Activated naive CD8-positive, alpha-beta T cell treated with anti-CD3 and anti-CD28 coated beads for 36 hours (primary cell): ENCODE data around the gene PIK3R1. TPM values are rescaled to one million over a fixed set of nuclear protein-coding genes. Genes with fewer than 3 reads are reported as not detected.

ENCODE experiments used
- DNase-seq: peaks from one replicate; pipeline ENCODE4 v3.0.0; 2021
- H3K27ac Mint-ChIP-seq: one replicate; pipeline ENCODE4 v1.8.0; 2022; ENCODE audit warnings: mild to moderate bottlenecking, moderate library complexity, mixed read lengths
- H3K27me3 Mint-ChIP-seq: one replicate; pipeline ENCODE4 v1.8.0; 2022; ENCODE audit warnings: mild to moderate bottlenecking, mixed read lengths
- H3K36me3 Mint-ChIP-seq: one replicate; pipeline ENCODE4 v1.8.0; 2021; ENCODE audit warnings: mild to moderate bottlenecking, mixed read lengths
- H3K4me1 Mint-ChIP-seq: one replicate; pipeline ENCODE4 v1.8.0; 2021; ENCODE audit warnings: mixed read lengths
- H3K4me3 Mint-ChIP-seq: one replicate; pipeline ENCODE4 v1.8.0; 2022; ENCODE audit warnings: mild to moderate bottlenecking, moderate library complexity, mixed read lengths
- H3K9me3 Mint-ChIP-seq: one replicate; pipeline ENCODE4 v1.8.0; 2022; ENCODE audit warnings: mixed read lengths
- total RNA-seq, 2 experiments: library from RNA; stranded (reverse); gene quantifications; one replicate each; pipeline ENCODE4 v1.2.3, GENCODE V29; 2021

The PIK3R1 gene
- total RNA-seq, 2 experiments from 2014 or later, result 39.7 to 41.6 TPM

DNA sequence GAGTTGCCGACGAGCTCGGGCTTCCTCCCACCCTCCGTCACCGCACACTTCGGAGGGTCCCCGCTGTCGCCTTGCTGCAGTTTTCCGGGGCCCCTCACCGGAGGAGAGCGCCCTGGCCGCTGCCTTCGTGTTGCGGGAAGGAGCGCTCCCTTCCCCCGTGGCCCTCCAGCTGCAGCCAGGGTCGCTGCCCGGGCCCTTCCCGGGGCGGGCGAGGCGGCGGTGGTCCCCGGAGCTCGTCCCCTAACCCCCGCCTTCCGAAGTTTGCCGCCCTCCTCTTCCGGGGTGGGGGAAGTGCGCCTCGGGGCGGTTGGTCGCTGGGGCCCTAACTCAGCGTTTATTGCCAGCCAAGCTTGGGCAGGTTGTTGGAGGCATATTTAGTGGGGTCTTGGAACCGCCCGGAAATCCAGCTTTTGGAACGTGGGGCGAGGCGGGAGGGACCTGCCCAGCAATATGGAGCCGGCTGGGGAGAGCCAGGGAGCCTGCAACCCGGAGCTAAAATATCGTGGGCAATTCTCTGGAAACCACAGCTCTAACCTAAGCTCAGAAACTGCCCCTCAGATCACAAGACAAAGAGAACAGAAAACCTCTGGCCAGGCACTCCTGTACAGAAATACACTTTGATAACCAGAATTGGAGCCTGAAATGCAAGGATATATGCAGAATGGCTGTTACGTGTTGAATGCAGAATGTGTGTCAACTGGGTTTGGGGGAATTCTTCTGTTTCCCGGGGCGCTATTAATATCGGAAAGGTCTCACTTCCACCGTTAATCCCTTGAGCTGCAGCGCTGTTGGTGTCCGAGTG lies 890 bp downstream of the PIK3R1 start:
- H3K4me3 Mint-ChIP-seq, result peak overlapping the region; percentile 85
- peaks cover 6% of the 10 kb centered on the region for H3K9me3 Mint-ChIP-seq
- peaks cover 36% of the 10 kb centered on the region for H3K4me1 Mint-ChIP-seq
- no peaks in the 10 kb centered on the region for H3K27me3 Mint-ChIP-seq
- H3K36me3 Mint-ChIP-seq, result peaks cover 19% of the 10 kb centered on the region
- H3K27ac Mint-ChIP-seq, result peak overlapping the region; percentile 70
- peak; percentile 72 for DNase-seq

DNA sequence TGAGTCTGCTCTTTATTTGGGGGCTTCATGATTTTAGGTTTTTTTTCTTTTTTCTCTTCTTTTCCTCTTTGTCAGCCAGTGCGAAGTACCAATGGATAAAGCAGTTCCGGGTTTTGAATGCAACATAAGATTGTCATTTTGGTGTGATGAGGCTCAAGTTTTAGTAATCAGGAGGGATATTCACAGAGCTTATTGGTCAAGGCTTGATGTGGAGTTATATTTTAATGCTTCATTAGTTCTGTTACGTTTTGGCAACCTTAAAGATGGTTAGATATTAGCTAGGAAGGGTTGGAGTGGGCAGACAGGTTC lies 1.4 kb downstream of the PIK3R1 start:
- H3K36me3 Mint-ChIP-seq, result peaks cover 18% of the 10 kb centered on the region
- H3K27ac Mint-ChIP-seq, result peak overlapping the region; percentile 70
- peaks cover 39% of the 10 kb centered on the region for H3K4me1 Mint-ChIP-seq
- no peak for DNase-seq
- H3K27me3 Mint-ChIP-seq, result no peaks in the 10 kb centered on the region
- H3K4me3 Mint-ChIP-seq, result peak overlapping the region; percentile 85
- H3K9me3 Mint-ChIP-seq, result peaks cover 3% of the 10 kb centered on the region

DNA sequence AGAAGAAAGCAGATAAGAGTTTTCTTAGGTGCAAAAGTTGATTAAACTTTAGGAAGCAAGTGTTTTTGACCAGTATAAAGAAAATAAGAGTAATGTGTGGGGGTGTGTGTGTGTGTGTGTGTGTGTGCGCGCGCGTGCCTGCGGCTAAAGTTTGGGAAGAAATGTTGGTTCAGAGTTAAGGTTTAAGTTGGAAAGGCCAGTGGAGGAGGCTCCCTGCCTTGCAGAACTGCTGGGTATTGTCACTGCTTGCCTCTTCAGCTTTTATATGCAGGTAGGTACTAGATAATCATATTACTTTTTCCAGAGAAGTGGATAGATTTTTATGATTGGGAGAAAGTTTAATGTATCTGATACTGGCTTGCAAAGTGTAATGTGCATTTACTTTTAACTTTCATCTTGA lies 2.0 kb downstream of the PIK3R1 start:
- peak overlapping the region; percentile 85 for H3K4me3 Mint-ChIP-seq
- no peaks in the 10 kb centered on the region for H3K27me3 Mint-ChIP-seq
- peaks cover 44% of the 10 kb centered on the region for H3K4me1 Mint-ChIP-seq
- no peak overlapping the region for H3K27ac Mint-ChIP-seq
- H3K9me3 Mint-ChIP-seq, result peaks cover 3% of the 10 kb centered on the region
- peaks cover 23% of the 10 kb centered on the region for H3K36me3 Mint-ChIP-seq
- DNase-seq, result no peak

DNA sequence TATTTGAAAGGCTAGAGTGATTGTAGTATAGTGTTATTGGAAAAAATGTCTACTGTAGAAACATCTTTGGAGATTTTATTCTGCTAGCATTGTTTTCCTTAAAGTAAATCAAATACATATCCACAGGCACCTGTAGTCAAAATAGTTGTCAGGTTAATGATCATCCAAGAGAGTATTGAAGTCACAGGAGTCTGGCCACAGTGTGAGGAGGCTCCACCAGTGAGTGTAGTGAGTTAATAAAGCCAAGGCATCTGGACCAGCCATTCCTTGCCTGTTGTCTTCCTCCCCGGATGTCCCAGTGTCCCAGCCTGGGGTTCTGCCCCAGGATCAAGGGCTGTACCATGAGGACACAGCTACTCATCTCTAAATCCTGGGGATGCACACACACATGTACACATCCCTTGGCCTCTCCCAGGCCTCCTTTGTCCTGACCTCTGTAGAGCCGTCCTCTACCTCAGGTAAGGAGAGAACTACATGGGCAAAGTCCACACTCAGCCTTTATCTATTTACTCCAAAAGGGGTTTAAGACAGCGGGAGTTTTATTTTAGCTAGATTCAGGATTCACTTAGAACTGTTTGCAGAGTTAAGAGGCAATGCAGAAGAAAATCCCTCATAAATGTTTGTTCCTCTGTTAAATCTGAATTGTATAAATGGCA lies 3.7 kb downstream of the PIK3R1 start:
- H3K4me3 Mint-ChIP-seq, result no peak overlapping the region
- H3K36me3 Mint-ChIP-seq, result peaks cover 26% of the 10 kb centered on the region
- peaks cover 55% of the 10 kb centered on the region for H3K4me1 Mint-ChIP-seq
- H3K27me3 Mint-ChIP-seq, result no peaks in the 10 kb centered on the region
- no peak overlapping the region for H3K27ac Mint-ChIP-seq
- no peak for DNase-seq
- H3K9me3 Mint-ChIP-seq, result peaks cover 3% of the 10 kb centered on the region

DNA sequence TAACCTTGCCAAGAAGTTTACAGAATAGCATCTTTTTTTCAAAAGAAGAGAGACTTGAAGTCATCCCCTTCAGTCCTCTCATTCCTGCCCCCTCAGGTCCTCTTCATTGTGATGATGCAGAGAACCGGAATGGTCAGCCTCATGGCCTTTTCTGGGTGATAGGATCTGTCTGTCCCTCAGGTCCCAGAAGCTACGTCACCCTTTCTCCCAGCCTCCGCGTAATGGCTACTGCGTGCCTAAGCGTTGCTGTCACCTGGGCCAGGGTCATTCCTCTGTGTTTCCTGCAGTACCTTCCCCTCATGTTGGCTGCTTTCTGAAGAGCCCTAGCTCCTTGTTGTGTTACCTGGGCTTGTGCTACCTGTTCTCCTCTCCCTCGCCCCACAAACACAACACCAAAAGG lies 4.7 kb downstream of the PIK3R1 start:
- no peaks in the 10 kb centered on the region for H3K27me3 Mint-ChIP-seq

DNA sequence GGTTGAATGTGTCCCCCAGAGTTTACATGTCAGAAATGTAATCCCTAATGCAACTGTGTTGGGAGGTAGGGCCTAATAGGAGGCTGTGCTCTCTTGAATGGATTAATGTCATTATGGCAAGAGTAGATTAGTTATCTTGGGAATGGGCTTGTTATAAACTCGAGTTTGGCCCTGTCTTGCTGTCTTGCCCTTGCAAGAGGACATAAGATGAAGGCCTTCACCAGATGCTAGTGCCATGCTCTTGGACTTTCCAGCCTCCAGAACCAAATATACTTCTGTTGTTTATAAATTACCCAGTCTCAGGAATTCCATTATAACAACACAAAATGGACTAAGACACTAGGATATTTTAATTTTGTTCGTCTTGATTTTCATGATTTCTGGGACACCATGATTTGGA lies 5.4 kb downstream of the PIK3R1 start:
- Mint-ChIP-seq H3K9me3 (peaks cover 3% of the 10 kb centered on the region), H3K27ac (no peak overlapping the region), H3K36me3 (peaks cover 36% of the 10 kb centered on the region)

More for the DNA sequence above, 4.7 kb downstream of the PIK3R1 start:
- Mint-ChIP-seq H3K36me3 (peaks cover 29% of the 10 kb centered on the region), H3K4me1 (peaks cover 62% of the 10 kb centered on the region), H3K9me3 (peaks cover 3% of the 10 kb centered on the region), H3K4me3 (no peak overlapping the region), H3K27ac (no peak overlapping the region)
- DNase-seq, result no peak

DNA sequence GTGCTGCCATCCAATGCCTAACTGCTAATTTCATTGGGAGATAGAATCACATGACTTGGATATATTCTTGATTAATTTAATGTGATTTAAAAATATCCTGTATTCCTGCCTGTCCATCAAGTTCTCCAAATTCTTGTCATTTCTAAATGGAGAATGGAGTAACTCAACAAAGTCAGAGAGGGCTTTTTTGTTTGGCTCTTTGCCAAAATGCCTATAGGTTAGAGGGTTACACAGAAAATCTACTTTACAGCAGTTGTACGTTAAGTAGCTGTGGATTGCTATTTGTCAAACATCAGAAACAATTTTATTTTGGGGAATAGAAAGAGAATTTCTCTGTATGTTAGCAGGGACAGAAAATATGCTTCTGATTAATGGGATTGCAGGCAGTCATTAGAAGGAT lies 5.9 kb downstream of the PIK3R1 start:
- H3K27ac Mint-ChIP-seq, result no peak overlapping the region

More for the DNA sequence above, 5.4 kb downstream of the PIK3R1 start:
- no peak overlapping the region for H3K4me3 Mint-ChIP-seq
- no peaks in the 10 kb centered on the region for H3K27me3 Mint-ChIP-seq
- no peak for DNase-seq
- H3K4me1 Mint-ChIP-seq, result peaks cover 69% of the 10 kb centered on the region

DNA sequence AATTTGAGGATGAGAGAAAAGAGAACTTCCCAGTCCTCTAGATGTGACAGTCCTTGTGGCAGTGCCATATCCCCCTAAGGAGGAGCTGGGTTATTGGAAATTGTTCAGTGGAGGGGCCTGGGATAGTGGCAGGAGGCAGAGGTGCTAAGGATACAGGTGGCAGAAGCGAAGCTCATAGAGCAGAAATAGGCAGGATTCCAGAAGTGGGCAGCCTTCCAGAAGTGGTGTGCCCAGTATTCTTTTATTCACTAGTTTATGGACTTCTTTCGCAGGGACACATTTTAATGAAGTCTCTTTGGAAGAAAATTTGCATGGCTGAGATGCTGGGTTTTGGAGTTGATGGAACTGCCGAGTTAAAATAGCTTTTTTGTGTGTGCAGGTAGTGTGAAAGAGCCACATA lies 6.8 kb downstream of the PIK3R1 start:
- peaks cover 3% of the 10 kb centered on the region for H3K9me3 Mint-ChIP-seq
- H3K4me1 Mint-ChIP-seq, result peaks cover 82% of the 10 kb centered on the region
- H3K4me3 Mint-ChIP-seq, result no peak overlapping the region
- H3K27me3 Mint-ChIP-seq, result no peaks in the 10 kb centered on the region
- H3K27ac Mint-ChIP-seq, result no peak overlapping the region
- H3K36me3 Mint-ChIP-seq, result peaks cover 50% of the 10 kb centered on the region
- DNase-seq, result no peak

More for the DNA sequence above, 5.9 kb downstream of the PIK3R1 start:
- H3K36me3 Mint-ChIP-seq, result peaks cover 41% of the 10 kb centered on the region
- no peak overlapping the region for H3K4me3 Mint-ChIP-seq
- no peaks in the 10 kb centered on the region for H3K27me3 Mint-ChIP-seq
- no peak for DNase-seq
- peaks cover 74% of the 10 kb centered on the region for H3K4me1 Mint-ChIP-seq
- H3K9me3 Mint-ChIP-seq, result peaks cover 3% of the 10 kb centered on the region

DNA sequence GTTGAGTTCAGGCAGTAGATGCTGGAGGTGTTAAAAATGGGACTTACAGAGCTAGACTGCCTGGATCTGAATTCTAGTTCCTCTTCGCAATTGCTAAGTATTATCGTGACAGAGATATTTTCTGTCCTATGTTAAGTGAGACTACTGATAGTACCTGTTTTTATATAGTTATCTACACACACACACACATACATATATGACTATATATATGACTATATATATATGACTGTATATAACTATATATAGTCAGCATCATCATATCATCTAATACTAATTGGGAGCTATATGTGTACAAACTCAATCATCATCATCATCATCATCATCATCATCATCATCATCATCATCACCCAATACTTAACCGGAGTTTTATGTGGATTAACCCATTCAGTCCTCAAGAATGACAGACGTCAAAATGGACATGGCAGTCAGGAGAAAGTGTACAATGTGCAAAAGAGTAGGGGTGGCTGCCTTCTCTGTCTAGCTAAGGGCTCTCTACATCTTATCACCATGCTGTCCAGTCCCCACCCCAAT lies 7.3 kb downstream of the PIK3R1 start:
- DNase-seq, result no peak
- Mint-ChIP-seq H3K4me3 (no peak overlapping the region), H3K27me3 (no peaks in the 10 kb centered on the region), H3K4me1 (peaks cover 82% of the 10 kb centered on the region), H3K27ac (no peak overlapping the region), H3K36me3 (peaks cover 53% of the 10 kb centered on the region), H3K9me3 (peaks cover 3% of the 10 kb centered on the region)

DNA sequence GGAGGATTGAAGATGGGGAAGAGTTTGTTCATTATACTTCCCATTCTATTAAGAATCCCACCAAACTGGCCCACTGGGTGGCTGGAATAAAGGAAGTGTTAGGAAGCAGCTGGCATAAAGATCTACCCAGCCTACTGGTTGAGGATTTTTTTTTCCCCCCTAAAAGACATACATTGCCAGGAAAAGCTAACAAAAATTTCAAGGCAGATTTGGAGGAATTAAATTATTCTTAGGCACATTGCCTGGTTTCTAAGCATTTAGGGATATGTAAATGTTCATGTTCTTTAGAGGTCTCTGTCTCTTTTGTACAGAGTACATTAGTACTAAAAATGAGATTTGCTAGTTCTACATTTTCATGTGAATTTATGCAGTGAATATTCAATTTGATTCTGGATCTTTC lies 8.3 kb downstream of the PIK3R1 start:
- Mint-ChIP-seq H3K9me3 (peaks cover 3% of the 10 kb centered on the region), H3K4me3 (no peak overlapping the region), H3K27me3 (no peaks in the 10 kb centered on the region), H3K36me3 (peaks cover 55% of the 10 kb centered on the region), H3K27ac (no peak overlapping the region), H3K4me1 (peaks cover 78% of the 10 kb centered on the region)
- DNase-seq, result no peak

DNA sequence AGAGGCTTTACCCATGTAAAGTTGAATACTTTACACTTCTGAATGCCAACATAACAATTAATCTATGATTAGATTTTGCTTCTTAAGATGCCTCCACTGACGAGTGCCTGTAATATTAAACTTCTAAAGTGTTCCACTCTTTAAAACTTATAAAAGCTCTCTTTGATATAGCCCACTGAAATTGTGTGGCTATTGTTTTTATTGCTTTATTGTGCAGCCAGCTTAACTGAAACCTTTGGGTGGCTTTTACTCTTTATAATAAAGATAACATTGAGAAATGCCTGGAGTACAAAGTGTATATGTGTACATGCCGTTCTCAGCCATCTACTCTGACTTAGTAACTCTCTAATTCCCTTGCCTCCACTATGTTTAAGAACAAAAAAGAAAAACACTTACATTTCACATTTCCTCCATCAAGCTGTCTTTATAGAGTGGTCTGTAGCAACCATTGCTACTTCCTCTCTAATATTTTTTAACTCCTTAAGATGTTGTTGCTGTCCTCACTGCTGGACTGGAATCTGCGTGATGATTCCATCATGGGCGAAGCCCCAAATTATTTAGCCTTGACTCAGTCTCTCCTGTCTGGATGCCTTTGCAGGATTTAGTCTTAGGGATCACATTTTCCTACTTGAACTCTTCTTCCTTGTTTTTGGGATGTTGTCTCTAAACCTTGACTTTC lies 9.1 kb downstream of the PIK3R1 start:
- Mint-ChIP-seq H3K9me3 (peaks cover 3% of the 10 kb centered on the region), H3K4me3 (no peak overlapping the region), H3K36me3 (peaks cover 57% of the 10 kb centered on the region), H3K4me1 (peaks cover 78% of the 10 kb centered on the region), H3K27ac (peak overlapping the region; percentile 3), H3K27me3 (no peaks in the 10 kb centered on the region)
- DNase-seq, result no peak

DNA sequence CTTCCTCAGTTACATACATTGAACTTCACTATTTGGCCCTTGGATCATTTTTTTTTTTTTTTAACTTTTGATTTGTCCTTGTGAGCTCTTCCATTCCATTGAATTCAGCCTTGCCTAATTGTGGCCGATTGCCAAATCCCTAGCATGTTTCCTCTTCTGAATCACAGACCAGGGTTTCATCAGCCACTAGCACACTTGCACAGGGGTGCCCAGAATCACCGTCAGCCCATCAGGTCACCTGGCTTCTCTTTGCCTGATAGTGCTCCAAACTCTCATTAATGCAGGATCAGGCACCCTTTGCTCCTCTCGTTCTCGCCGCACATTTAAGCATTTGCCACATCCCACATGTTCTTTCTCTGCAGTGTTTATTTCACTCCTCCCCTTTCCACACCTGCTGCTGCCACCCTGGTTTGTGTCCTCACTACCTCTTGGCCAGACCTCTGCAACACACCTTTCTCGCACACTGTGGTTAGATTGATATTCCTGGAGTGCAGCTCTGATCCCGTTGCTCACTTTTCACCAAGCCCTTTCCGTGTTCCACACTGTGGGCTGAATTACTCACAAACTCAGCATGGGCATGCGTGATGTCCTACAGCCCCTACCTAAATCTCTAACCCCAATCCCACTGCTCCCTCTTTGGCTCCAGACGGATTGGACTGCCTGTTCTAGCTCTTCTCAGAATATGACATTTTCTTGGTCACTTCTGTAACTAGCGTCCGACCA lies 9.8 kb downstream of the PIK3R1 start:
- H3K36me3 Mint-ChIP-seq, result peaks cover 56% of the 10 kb centered on the region
- no peak overlapping the region for H3K4me3 Mint-ChIP-seq
- peaks cover 3% of the 10 kb centered on the region for H3K9me3 Mint-ChIP-seq
- peaks cover 81% of the 10 kb centered on the region for H3K4me1 Mint-ChIP-seq
- H3K27me3 Mint-ChIP-seq, result no peaks in the 10 kb centered on the region
- no peak for DNase-seq
- H3K27ac Mint-ChIP-seq, result peak overlapping the region; percentile 50

DNA sequence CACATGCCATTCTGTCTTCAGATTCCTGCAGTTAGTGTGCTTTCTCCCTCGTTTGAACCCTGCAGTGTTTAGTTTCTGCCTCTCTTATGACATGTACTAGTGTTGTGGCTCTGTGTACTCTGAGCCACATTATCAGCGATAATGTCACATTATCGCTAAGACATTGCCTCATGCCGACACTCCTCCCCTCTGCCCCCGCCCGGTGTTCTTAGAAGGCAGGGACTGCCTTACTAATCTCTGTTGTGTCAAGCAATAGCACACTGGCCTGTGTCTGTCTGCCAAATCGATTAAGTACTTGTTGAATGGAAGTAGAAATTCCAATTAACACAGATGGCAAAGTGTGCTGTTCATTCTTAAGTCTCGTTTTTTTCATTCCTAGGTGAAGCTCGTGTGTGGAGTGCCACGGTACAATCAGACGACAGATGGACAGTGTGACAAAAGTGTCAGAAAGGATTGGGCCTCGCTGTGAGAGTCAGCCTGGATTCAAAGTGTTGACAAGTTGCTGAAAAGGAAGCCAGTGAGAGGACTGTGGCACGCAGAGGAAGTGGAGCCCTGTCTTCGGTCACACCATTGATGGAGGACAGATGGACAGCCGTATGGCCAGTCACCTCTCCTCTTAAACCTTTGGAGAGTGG lies 10.5 kb downstream of the PIK3R1 start:
- Mint-ChIP-seq H3K27me3 (no peaks in the 10 kb centered on the region), H3K4me1 (peaks cover 86% of the 10 kb centered on the region), H3K36me3 (peaks cover 58% of the 10 kb centered on the region), H3K4me3 (no peak overlapping the region), H3K9me3 (no peaks in the 10 kb centered on the region), H3K27ac (peak overlapping the region; percentile 50)
- no peak for DNase-seq

DNA sequence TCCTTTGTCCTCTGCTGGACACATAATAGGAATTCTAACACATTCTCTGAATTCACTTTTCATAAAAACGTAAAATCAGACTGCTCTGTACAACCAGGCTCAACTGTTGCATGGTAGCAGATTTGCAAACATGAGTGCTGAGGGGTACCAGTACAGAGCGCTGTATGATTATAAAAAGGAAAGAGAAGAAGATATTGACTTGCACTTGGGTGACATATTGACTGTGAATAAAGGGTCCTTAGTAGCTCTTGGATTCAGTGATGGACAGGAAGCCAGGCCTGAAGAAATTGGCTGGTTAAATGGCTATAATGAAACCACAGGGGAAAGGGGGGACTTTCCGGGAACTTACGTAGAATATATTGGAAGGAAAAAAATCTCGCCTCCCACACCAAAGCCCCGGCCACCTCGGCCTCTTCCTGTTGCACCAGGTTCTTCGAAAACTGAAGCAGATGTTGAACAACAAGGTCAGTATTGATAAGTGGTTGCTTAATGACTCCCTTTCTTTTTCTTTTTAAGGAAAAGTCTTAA lies 11.1 kb downstream of the PIK3R1 start:
- H3K27ac Mint-ChIP-seq, result peak overlapping the region; percentile 28
- H3K9me3 Mint-ChIP-seq, result no peaks in the 10 kb centered on the region
- peaks cover 88% of the 10 kb centered on the region for H3K4me1 Mint-ChIP-seq
- H3K4me3 Mint-ChIP-seq, result no peak overlapping the region
- DNase-seq, result no peak
- H3K36me3 Mint-ChIP-seq, result peaks cover 57% of the 10 kb centered on the region
- no peaks in the 10 kb centered on the region for H3K27me3 Mint-ChIP-seq
